Karpas-422 (cell line): Measurements from ENCODE around the gene EFCAB13. TPM values are rescaled to one million over a fixed set of nuclear protein-coding genes. Genes with fewer than 3 reads are reported as not detected.
A peak's percentile ranks its signal among the peaks of the same experiment; 100 is the strongest.
"Not testable (repeated sequence)": the region's sequence is repeated elsewhere in the genome, so short reads cannot be mapped to it uniquely, and the experiment has no call there.

Experiments
- DNase-seq: peaks from one replicate; pipeline ENCODE4 v3.0.0-alpha.2; 2015
- H2AFZ ChIP-seq: fragments of 200-600 bp; sonication (generic); 2 replicates; pipeline ENCODE4 v1.6.1; 2014; ENCODE audit warnings: antibody characterized with exemption, low read length, mixed read lengths
- H3K27ac ChIP-seq: fragments of 200-600 bp; sonication (generic); 2 replicates; pipeline ENCODE4 v1.5.1; 2014; ENCODE audit warnings: mild to moderate bottlenecking, low read length, moderate library complexity
- H3K27me3 ChIP-seq: fragments of 200-600 bp; sonication (generic); 2 replicates; pipeline ENCODE4 v1.6.1; 2014; ENCODE audit warnings: low read length, mixed read lengths
- H3K36me3 ChIP-seq: fragments of 200-600 bp; sonication (generic); 2 replicates; pipeline ENCODE4 v1.6.1; 2014; ENCODE audit warnings: low read length, mixed read lengths; ENCODE audit not compliant: insufficient read depth
- H3K4me1 ChIP-seq: fragments of 200-600 bp; sonication (generic); 2 replicates; pipeline ENCODE4 v1.6.1; 2014; ENCODE audit warnings: mild to moderate bottlenecking, low read length, mixed read lengths
- H3K4me2 ChIP-seq: fragments of 200-600 bp; sonication (generic); 2 replicates; pipeline ENCODE4 v1.6.1; 2014; ENCODE audit warnings: low read length, low read depth, mild to moderate bottlenecking; ENCODE audit not compliant: poor library complexity, severe bottlenecking
- H3K4me3 ChIP-seq: fragments of 200-600 bp; sonication (generic); 2 replicates; pipeline ENCODE4 v1.5.1; 2014; ENCODE audit warnings: mild to moderate bottlenecking, antibody characterized with exemption, low read length, mixed read lengths
- H3K79me2 ChIP-seq: fragments of 200-600 bp; sonication (generic); 2 replicates; pipeline ENCODE4 v1.6.1; 2014; ENCODE audit warnings: mild to moderate bottlenecking, low read length, mixed read lengths
- H3K9ac ChIP-seq: fragments of 200-600 bp; sonication (generic); 2 replicates; pipeline ENCODE4 v1.6.0; 2014; ENCODE audit warnings: low read length
- H3K9me2 ChIP-seq: fragments of 200-600 bp; sonication (generic), shearing (Covaris generic); replicated peaks from 2 replicates; pipeline ENCODE4 v1.6.0; 2014; ENCODE audit warnings: mild to moderate bottlenecking, low read length, moderate library complexity; ENCODE audit not compliant: insufficient read depth
- H3K9me3 ChIP-seq: fragments of 300-700, 200-600 bp; sonication (generic); 2 replicates; pipeline ENCODE4 v1.6.1; 2014; ENCODE audit warnings: low read length, mixed read lengths
- H4K20me1 ChIP-seq: fragments of 200-600 bp; sonication (generic); 2 replicates; pipeline ENCODE4 v1.6.1; 2014; ENCODE audit warnings: mild to moderate bottlenecking, antibody characterized with exemption, low read length, low read depth; ENCODE audit not compliant: insufficient read depth
- total RNA-seq: library from RNA; depleted of rRNA; stranded (reverse); fragments of >200 nt; shearing (Covaris generic); gene quantifications from 2 replicates; pipeline ENCODE4 v1.2.3, GENCODE V29; 2014; ENCODE audit warnings: low replicate concordance

EFCAB13 gene
- total RNA-seq, 1 experiment from 2014 or later, result 1.0 TPM

DNA sequence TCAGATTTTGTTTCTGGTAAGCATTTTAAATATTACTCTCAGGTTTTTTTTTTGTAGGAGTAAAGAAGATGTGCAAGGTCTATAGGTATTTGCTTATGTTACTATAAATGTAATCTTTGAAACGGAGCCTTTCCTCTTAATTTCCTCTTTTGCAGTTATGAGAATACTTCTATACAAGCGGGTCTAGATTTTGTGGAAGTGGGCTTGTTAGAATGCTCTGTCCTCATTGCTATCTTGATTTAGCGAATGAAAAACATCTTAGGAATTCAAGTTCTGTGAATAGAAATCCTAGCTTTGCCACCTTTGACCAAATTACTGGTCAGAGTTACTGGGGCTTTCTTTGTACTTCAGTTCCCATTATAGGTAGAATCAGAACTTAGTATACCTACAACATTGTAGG lies 80.3 kb downstream of the EFCAB13 start:
- no peaks in the 10 kb centered on the region for H3K9me2 ChIP-seq
- H3K4me2 ChIP-seq, result peak overlapping the region; percentile 38
- no peaks in the 10 kb centered on the region for H3K9me3 ChIP-seq
- H3K4me1 ChIP-seq, result peaks cover 15% of the 10 kb centered on the region
- no peak overlapping the region for H3K27ac ChIP-seq
- DNase-seq, result peak; percentile 62
- H3K4me3 ChIP-seq, result no peak overlapping the region
- no peaks in the 10 kb centered on the region for H3K36me3 ChIP-seq
- no peak overlapping the region for H3K9ac ChIP-seq
- no peaks in the 10 kb centered on the region for H4K20me1 ChIP-seq
- no peak overlapping the region for H2AFZ ChIP-seq
- no peaks in the 10 kb centered on the region for H3K79me2 ChIP-seq
- H3K27me3 ChIP-seq, result no peaks in the 10 kb centered on the region

DNA sequence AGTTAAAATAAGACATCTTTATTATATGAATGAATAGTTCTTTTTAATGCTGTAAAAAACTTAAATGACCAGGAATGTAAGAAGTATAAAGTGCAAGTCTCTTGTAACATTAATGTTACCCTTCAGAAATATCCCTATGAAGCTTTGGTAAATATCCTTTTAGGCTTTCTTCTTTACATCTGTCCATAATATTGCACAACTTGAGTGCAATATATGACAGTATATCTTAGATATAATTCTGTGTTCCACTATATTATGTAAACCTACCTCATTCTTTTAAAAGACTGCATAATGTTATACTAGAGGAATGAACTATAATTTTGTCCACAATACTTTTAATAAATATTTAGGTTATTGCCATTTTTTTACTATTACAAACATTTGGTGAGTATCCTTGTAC lies 81.1 kb downstream of the EFCAB13 start:
- Histone ChIP-seq H3K4me2 (no peak overlapping the region), H3K9me2 (no peaks in the 10 kb centered on the region), H3K27me3 (no peaks in the 10 kb centered on the region), H3K4me3 (no peak overlapping the region), H3K4me1 (peaks cover 15% of the 10 kb centered on the region), H2AFZ (no peak overlapping the region), H3K36me3 (no peaks in the 10 kb centered on the region), H3K9me3 (no peaks in the 10 kb centered on the region), H3K79me2 (no peaks in the 10 kb centered on the region), H3K27ac (no peak overlapping the region), H4K20me1 (no peaks in the 10 kb centered on the region), H3K9ac (no peak overlapping the region)
- DNase-seq, result no peak

DNA sequence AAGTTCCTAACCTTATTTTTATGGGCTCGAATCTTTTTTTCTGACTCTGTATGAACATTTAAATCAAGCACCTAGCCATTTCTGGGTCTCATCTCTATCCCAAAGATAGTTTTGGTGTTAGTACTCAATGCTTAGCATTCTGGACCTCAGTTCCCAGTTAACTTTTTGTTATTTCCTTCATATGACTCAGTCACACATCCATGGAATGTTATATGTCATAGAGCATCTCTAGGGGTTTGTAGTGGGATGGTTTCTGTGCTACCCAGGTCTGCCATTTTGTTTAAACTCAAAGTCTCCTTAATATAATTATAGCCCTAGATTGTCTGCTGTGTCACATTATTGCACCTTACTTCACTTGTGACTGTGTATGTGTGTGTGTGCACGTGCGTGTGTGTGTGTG lies 90.1 kb downstream of the EFCAB13 start:
- DNase-seq, result no peak

DNA sequence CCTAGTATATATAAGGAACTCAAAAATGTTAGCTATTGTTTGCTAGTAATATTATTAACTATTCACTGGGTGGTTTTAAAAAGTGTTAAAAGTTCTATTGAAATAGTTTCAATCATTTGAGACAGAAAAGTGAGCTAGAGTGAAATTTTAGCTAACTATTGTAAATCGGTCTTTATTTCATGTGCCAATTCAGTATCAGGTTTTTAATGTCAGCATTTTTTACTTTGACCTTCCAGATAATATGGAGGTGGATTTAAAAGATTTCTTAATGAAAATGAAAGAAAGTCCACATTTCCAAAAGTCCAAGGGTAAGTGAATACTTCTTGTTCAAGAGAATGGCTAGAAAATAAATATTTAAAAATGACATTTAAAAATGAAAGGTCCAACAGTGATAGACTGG lies 90.9 kb downstream of the EFCAB13 start:
- Histone ChIP-seq H3K4me3 (no peak overlapping the region), H3K79me2 (no peaks in the 10 kb centered on the region), H3K9ac (no peak overlapping the region), H3K9me3 (no peaks in the 10 kb centered on the region), H3K27me3 (no peaks in the 10 kb centered on the region), H3K36me3 (no peaks in the 10 kb centered on the region), H3K4me2 (no peak overlapping the region), H3K27ac (no peak overlapping the region), H2AFZ (no peak overlapping the region), H3K9me2 (no peaks in the 10 kb centered on the region), H4K20me1 (no peaks in the 10 kb centered on the region), H3K4me1 (no peaks in the 10 kb centered on the region)
- no peak for DNase-seq

More for the DNA sequence above, 90.1 kb downstream of the EFCAB13 start:
- Histone ChIP-seq H3K9ac (no peak overlapping the region), H3K4me3 (no peak overlapping the region), H2AFZ (no peak overlapping the region), H3K27ac (no peak overlapping the region), H4K20me1 (no peaks in the 10 kb centered on the region), H3K79me2 (no peaks in the 10 kb centered on the region), H3K4me2 (no peak overlapping the region), H3K9me3 (no peaks in the 10 kb centered on the region), H3K27me3 (no peaks in the 10 kb centered on the region), H3K4me1 (no peaks in the 10 kb centered on the region), H3K9me2 (no peaks in the 10 kb centered on the region), H3K36me3 (no peaks in the 10 kb centered on the region)

DNA sequence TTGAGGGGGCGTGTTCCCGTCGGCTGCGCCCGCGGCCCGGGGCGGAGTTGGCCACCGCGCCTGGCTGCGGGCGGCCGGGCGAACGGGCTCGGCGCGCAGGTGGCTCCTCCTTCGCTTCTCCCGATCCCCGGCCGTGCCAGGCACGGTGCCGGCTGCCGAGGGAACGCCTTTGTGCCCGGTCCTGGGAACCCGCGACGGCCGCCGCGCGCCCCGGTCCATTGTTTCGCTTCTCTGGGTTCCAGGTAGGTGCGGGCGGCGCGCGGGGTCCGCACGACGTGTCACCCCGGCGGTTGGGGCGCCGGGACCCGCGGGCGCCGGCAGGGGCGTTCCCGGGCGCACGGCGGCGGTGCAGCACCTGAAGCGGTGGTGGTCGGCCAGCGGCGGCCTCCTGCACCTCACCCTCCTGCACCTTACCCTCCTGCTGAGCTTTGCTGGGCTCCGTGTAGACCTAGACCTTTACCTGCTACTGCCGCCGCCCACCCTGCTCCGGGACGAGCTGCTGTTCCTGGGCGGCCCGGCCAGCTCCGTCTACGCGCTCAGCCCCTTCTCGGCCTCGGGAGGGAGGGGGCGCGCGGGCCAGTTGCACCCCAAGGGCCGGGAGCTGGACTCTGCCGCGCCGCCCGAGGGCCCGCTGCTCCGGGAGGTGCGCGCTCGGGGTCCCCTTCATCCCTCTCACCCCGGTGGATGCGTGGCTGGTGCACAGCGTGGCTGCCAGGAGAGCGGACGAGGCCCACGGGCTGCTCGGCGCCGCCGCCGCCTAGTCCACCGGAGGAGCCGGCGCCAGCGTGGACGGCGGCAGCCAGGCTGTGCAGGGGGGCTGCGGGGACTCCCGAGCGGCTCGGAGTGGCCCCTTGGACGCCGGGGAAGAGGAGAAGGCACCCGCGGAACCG lies 99.9 kb downstream of the EFCAB13 start:
- no peaks in the 10 kb centered on the region for H3K9me2 ChIP-seq
- H3K79me2 ChIP-seq, result no peaks in the 10 kb centered on the region
- H3K27me3 ChIP-seq, result no peaks in the 10 kb centered on the region
- H3K27ac ChIP-seq, result no peak overlapping the region
- H4K20me1 ChIP-seq, result no peaks in the 10 kb centered on the region
- no peak overlapping the region for H3K4me3 ChIP-seq
- no peak overlapping the region for H3K9ac ChIP-seq
- no peak overlapping the region for H2AFZ ChIP-seq
- no peaks in the 10 kb centered on the region for H3K4me1 ChIP-seq
- no peak for DNase-seq
- no peaks in the 10 kb centered on the region for H3K9me3 ChIP-seq
- H3K4me2 ChIP-seq, result no peak overlapping the region
- no peaks in the 10 kb centered on the region for H3K36me3 ChIP-seq

DNA sequence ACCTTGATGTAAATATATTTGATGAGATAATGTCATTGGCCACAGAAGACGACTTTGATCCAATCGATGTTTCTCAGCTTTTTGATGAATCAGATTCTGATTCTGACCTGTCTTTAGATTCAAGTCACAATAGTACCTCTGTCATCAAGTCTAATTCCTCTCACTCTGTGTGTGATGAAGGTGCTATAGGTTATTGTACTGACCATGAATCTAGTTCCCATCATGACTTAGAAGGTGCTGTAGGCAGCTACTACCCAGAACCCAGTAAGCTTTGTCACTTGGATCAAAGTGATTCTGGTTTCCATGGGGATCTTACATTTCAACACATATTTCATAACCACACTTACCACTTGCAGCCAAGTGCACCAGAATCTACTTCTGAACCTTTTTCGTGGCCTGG lies 101.5 kb downstream of the EFCAB13 start:
- H2AFZ ChIP-seq, H3K9me3 ChIP-seq, H3K9ac ChIP-seq, DNase-seq, H3K27me3 ChIP-seq, H3K4me2 ChIP-seq, H3K27ac ChIP-seq, H4K20me1 ChIP-seq, H3K79me2 ChIP-seq, H3K4me3 ChIP-seq, H3K4me1 ChIP-seq, H3K36me3 ChIP-seq, H3K9me2 ChIP-seq: not testable (repeated sequence)

DNA sequence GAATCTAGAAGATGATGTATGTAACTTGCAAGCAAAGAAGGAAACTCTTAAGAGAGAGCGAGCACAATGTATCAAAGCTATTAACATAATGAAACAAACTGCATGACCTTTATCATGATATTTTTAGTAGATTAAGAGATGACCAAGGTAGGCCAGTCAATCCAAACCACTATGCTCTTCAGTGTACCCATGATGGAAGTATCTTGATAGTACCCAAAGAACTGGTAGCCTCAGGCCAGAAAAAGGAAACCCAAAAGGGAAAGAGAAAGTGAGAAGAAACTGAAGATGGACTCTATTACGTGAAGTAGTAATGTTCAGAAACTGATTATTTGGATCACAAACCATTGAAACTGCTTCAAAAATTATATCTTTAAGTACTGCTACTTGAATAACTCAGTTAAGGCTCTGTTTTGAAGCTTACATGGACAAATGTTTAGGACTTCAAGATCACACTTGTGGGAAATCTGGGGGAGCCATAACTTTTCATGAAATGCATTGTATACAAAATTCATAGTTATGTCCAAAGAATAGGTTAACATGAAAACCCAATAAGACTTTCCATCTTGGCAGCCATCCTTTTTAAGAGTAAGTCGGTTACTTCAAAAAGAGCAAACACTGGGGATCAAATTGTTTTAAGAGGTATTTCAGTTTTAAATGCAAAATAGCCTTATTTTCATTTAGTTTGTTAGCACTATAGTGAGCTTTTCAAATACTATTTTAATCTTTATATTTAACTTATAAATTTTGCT lies 102.3 kb downstream of the EFCAB13 start:
- H3K4me2 ChIP-seq, H2AFZ ChIP-seq, DNase-seq, H3K36me3 ChIP-seq, H3K9ac ChIP-seq, H3K27me3 ChIP-seq, H3K79me2 ChIP-seq, H3K4me1 ChIP-seq, H3K27ac ChIP-seq, H4K20me1 ChIP-seq, H3K9me3 ChIP-seq, H3K4me3 ChIP-seq, H3K9me2 ChIP-seq: not testable (repeated sequence)

DNA sequence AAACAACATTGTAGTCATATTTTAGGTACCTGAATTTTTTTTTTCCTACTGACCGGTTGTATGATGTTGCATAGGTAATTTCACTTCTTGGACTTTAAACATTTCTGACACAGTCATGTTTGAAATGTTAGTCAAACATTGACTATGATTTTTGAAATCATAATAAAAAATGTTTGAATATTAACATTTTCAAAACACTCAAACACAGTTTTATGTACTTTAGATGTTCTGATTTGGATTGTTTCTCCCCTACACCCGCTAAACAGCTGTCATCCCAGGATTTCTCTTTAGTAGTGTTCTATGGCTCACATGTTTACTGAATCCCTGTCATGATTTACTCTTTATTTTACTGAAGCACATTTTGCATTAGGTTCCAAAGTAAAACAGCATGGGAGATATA lies 104.2 kb downstream of the EFCAB13 start:
- H3K9me2 ChIP-seq, result no peaks in the 10 kb centered on the region
- no peaks in the 10 kb centered on the region for H3K36me3 ChIP-seq
- H3K4me3 ChIP-seq, result no peak overlapping the region
- no peak for DNase-seq
- no peaks in the 10 kb centered on the region for H3K79me2 ChIP-seq
- H3K27ac ChIP-seq, result no peak overlapping the region
- H2AFZ ChIP-seq, result no peak overlapping the region
- H3K9me3 ChIP-seq, result no peaks in the 10 kb centered on the region
- H3K27me3 ChIP-seq, result no peaks in the 10 kb centered on the region
- no peaks in the 10 kb centered on the region for H4K20me1 ChIP-seq
- H3K4me1 ChIP-seq, result no peaks in the 10 kb centered on the region
- H3K4me2 ChIP-seq, result no peak overlapping the region
- no peak overlapping the region for H3K9ac ChIP-seq
